ENCODE data around the gene CLOCK. TPM values are rescaled to one million over a fixed set of nuclear protein-coding genes. Genes with fewer than 3 reads are reported as not detected.
A peak's percentile ranks its signal among the peaks of the same experiment; 100 is the strongest.

CLOCK gene
- total and polyA plus RNA-seq, 2 of the 13 experiments (the other 11 are each of a cell fraction or from before 2014, with no cell fraction given) = 8.8 to 13.5 TPM

GRCh38 chr4:55438314-55438713 is 108.4 kb downstream of the CLOCK start:
- 36% methylated on average over 2 of the region's 2 CpGs for WGBS (ENCODE audit: low lambda C conversion rate)
- in situ Hi-C loops (cut with HindIII; ENCODE audit: extremely low pct_ligation_motif_present, low pct_unique_long_range_greater_than_20kb) = no loop called here
- Histone ChIP-seq H3K36me3 (replicated peaks in 1 of 2; ENCODE audit: control insufficient read depth in 1 of 2, insufficient read depth in 2 of 2, low read length in 2 of 2) (peaks cover 7 to 45% of the 10 kb centered on the region in 2 experiments), H2AFZ (ENCODE audit: low read length) (no peak overlapping the region), H4K20me1 (ENCODE audit: insufficient read depth, low read length) (no peaks in the 10 kb centered on the region), H3K9me3 (ENCODE audit: low read length) (no peaks in the 10 kb centered on the region), H3K27me3 (ENCODE audit: control insufficient read depth in 1 of 2, insufficient read depth in 2 of 2, low read length in 2 of 2) (no peaks in the 10 kb centered on the region), H3K4me1 (ENCODE audit: insufficient read depth, low read length) (peaks cover 28% of the 10 kb centered on the region), H3K4me2 (ENCODE audit: low read depth, low read length) (peak overlapping the region; percentile 44), H3K9ac (ENCODE audit: insufficient read depth, low read depth, low read length) (no peak overlapping the region), H3K27ac (ENCODE audit: extremely low read length, insufficient read depth, low read length) (peak overlapping the region; percentile 66), H3K79me2 (ENCODE audit: insufficient read depth, low read length) (no peaks in the 10 kb centered on the region), H3K4me3 (replicated peaks in 1 of 3; ENCODE audit: insufficient read depth in 1 of 3, low read depth in 2 of 3, low read length in 3 of 3) (no peak overlapping the region)
- ATAC-seq (peak; percentile 81), FAIRE-seq (peak; percentile 50), DNase-seq (ENCODE audit: low spot score) (peak; percentile 75)
- POLR2A ChIA-PET = interaction anchor here (0.6 to 2.1 kb wide), 4 partner anchors 43 to 108 kb away, joined by 3 to 10 read pairs (median 6); partner anchors contain the start of genes CLOCK, SRD5A3 and TMEM165
- intact Hi-C loops (cut with micrococcal nuclease; ENCODE audit: unreplicated experiment) = no loop called here
- BruUV-seq (replicated peaks) = no TSS peak
- CTCF ChIA-PET (ENCODE audit: low intra/inter-chr PET ratio, low total read pairs) = interaction anchor here (0.7 kb wide), 1 partner anchor 92 kb away, joined by 3 read pairs; the partner anchor contains the start of gene SRD5A3
- TF ChIP-seq ZBTB21 (CRISPR knock-in tag; IDR thresholded peaks at IDR 0.05) = peak; percentile 32; the same call in 1 of the 2 replicates
- TF ChIP-seq ZNF784 (CRISPR knock-in tag; IDR thresholded peaks at IDR 0.05; ENCODE audit: borderline replicate concordance) = no peak
- TF ChIP-seq GATAD2A (CRISPR knock-in tag; IDR thresholded peaks at IDR 0.05) = peak; percentile 60
- peak; percentile 82 for TF ChIP-seq HNF4A (CRISPR knock-in tag; IDR thresholded peaks at IDR 0.05)
- no peak for TF ChIP-seq SOX6 (IDR thresholded peaks at IDR 0.05)
- peak; percentile 53; the same call in 1 of the 2 replicates for TF ChIP-seq SOX6 (CRISPR knock-in tag; IDR thresholded peaks at IDR 0.05)
- peak; percentile 71; the same call in 1 of the 2 replicates for TF ChIP-seq ZNF362 (CRISPR knock-in tag; IDR thresholded peaks at IDR 0.05; ENCODE audit: borderline replicate concordance)
- no peak for TF ChIP-seq ZNF275 (CRISPR knock-in tag; IDR thresholded peaks at IDR 0.05; ENCODE audit: borderline replicate concordance)
- peak in 1 of 2 experiments; percentile 28; a peak in 1 of 4 replicates for TF ChIP-seq EP300 (IDR thresholded peaks at IDR 0.05; ENCODE audit: low read depth in 2 of 2, low read length in 2 of 2)
- no peak for TF ChIP-seq EP300 (CRISPR knock-in tag; IDR thresholded peaks at IDR 0.05; ENCODE audit: borderline replicate concordance)
- TF ChIP-seq IRF2 (CRISPR knock-in tag; IDR thresholded peaks at IDR 0.05) = 0 out of 2 replicates have a peak, but pooled peaks have one; percentile 17
- TF ChIP-seq ZBTB4 (CRISPR knock-in tag; IDR thresholded peaks at IDR 0.05; ENCODE audit: borderline replicate concordance) = no peak
- TF ChIP-seq FOXP4 (CRISPR knock-in tag; IDR thresholded peaks at IDR 0.05) = 0 out of 2 replicates have a peak, but pooled peaks have one; percentile 10
- no peak for TF ChIP-seq FOXO4 (CRISPR knock-in tag; conservative IDR thresholded peaks at IDR 0.05)
